Measurements from ENCODE around the gene CCR7.

Gene CCR7

DNA sequence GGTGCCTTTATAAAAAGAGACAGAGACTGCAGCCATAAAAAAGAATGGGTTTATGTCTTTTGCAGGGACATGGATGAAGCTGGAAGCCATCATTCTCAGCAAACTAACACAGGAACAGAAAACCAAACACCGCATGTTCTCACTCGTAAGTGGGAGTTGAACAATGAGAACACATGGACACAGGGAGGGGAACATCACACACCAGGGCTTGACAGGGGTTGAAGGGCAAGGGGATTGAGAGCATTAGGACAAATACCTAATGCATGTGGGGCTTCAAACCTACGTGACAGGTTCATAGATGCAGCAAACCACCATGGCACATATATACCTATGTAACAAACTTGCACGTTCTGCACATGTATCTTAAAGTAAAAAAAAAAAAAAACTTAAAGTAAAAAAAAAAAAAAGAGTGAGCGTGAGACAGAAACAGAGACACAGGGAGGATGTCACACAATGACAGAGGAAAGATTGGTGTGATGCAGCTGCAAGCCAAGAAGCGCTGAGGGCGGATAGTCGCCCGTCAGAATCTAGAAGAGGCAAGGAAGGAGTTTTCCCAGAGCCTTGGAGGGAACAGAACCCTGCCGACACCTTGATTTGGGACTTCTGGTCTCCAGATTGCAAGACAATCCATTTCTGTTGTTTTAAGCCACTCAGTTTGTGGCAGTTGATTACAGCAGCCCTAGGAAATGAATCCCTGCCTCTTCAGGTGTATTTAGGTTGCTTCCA, 36.4 kb downstream of the CCR7 start:
- TF ChIP-seq, protein P1, sequence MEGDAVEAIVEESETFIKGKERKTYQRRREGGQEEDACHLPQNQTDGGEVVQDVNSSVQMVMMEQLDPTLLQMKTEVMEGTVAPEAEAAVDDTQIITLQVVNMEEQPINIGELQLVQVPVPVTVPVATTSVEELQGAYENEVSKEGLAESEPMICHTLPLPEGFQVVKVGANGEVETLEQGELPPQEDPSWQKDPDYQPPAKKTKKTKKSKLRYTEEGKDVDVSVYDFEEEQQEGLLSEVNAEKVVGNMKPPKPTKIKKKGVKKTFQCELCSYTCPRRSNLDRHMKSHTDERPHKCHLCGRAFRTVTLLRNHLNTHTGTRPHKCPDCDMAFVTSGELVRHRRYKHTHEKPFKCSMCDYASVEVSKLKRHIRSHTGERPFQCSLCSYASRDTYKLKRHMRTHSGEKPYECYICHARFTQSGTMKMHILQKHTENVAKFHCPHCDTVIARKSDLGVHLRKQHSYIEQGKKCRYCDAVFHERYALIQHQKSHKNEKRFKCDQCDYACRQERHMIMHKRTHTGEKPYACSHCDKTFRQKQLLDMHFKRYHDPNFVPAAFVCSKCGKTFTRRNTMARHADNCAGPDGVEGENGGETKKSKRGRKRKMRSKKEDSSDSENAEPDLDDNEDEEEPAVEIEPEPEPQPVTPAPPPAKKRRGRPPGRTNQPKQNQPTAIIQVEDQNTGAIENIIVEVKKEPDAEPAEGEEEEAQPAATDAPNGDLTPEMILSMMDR (IDR thresholded peaks at IDR 0.05; ENCODE audit: borderline replicate concordance, insufficient read depth, low read depth, low read length) = no peak

GRCh38 chr17:40526668-40527067, 38.6 kb downstream of the CCR7 start:
- TF ChIP-seq, protein P1 (IDR thresholded peaks at IDR 0.05; ENCODE audit: borderline replicate concordance, insufficient read depth, low read depth, low read length) = no peak
- H3K4me3 ChIP-seq (ENCODE audit: low read depth, low read length) = no peak overlapping the region

More for the DNA sequence above, 36.4 kb downstream of the CCR7 start:
- no peak overlapping the region for H3K4me3 ChIP-seq (ENCODE audit: low read depth, low read length)

- H3K4me3 ChIP-seq (ENCODE audit: low read depth, low read length) = no peak overlapping the region
- TF ChIP-seq, protein P1 (IDR thresholded peaks at IDR 0.05; ENCODE audit: borderline replicate concordance, insufficient read depth, low read depth, low read length) = no peak
Measured at GRCh38 chr17:40525294-40525693, 40.0 kb downstream of the CCR7 start.

DNA sequence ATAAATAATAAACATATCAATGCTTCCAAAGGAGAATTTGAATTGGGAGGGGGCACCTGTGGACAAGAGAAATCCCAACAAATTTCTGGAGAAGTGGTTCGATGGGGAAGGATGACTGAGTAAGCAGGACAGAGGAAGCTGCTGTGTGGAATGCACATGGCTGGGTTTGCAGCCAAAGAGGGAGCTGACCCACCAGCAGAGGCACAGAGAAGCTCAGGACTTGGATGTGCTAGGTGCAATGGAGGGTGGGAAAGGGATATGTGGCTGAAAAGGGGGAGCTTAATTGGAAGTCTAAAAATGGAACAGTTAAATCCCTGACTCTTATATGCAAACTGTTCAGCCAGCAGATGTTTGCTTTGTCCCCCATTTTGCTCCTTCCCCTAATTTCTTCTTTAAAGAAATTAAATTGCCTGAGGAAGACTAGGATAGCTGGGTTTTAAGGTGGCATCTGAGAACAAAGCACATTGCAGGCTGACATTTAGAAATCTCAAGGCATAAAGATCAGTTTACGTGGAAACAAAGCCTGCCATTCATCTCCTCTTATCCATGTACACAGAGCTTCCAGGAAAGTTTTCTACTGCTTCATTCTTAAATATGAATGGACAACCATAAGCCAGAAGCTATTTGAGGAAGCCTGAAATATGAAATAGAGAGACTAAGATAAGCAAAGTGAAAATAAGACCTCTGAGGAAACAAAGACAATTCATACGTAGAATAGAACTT, 40.9 kb downstream of the CCR7 start:
- H3K4me3 ChIP-seq (ENCODE audit: low read depth, low read length) = no peak overlapping the region
- TF ChIP-seq, protein P1 (IDR thresholded peaks at IDR 0.05; ENCODE audit: borderline replicate concordance, insufficient read depth, low read depth, low read length) = no peak

DNA sequence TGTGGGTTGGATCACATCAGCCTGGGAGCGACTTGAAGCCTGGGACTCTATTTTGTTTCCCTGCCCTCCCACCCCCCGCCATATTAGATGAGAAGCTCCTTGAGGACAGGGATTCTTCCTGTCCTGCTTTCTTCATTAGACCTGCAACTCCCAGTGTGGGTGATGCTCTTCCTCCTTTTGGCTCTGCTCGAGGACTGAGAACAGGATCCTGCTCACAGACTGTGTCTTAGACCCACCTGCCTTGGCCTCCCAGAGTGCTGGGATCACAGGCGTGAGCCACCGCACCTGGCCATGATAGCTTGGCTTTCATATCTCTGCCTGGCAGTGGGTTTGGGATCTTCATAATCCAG, 42.3 kb downstream of the CCR7 start:
- TF ChIP-seq, protein P1 (IDR thresholded peaks at IDR 0.05; ENCODE audit: borderline replicate concordance, insufficient read depth, low read depth, low read length) = no peak
- no peak overlapping the region for H3K4me3 ChIP-seq (ENCODE audit: low read depth, low read length)

GRCh38 chr17:40522250-40522960, 42.9 kb downstream of the CCR7 start:
- no peak overlapping the region for H3K4me3 ChIP-seq (ENCODE audit: low read depth, low read length)
- TF ChIP-seq, protein P1 (IDR thresholded peaks at IDR 0.05; ENCODE audit: borderline replicate concordance, insufficient read depth, low read depth, low read length) = no peak
